AG08395 (cell line): ENCODE data around the gene WDR46.
A peak's percentile ranks its signal among the peaks of the same experiment; 100 is the strongest.

Experiments used
- DNase-seq: peaks from one replicate; pipeline ENCODE4 v3.0.0; 2012; ENCODE audit warnings: mixed read lengths, low spot score

WDR46 gene

DNA sequence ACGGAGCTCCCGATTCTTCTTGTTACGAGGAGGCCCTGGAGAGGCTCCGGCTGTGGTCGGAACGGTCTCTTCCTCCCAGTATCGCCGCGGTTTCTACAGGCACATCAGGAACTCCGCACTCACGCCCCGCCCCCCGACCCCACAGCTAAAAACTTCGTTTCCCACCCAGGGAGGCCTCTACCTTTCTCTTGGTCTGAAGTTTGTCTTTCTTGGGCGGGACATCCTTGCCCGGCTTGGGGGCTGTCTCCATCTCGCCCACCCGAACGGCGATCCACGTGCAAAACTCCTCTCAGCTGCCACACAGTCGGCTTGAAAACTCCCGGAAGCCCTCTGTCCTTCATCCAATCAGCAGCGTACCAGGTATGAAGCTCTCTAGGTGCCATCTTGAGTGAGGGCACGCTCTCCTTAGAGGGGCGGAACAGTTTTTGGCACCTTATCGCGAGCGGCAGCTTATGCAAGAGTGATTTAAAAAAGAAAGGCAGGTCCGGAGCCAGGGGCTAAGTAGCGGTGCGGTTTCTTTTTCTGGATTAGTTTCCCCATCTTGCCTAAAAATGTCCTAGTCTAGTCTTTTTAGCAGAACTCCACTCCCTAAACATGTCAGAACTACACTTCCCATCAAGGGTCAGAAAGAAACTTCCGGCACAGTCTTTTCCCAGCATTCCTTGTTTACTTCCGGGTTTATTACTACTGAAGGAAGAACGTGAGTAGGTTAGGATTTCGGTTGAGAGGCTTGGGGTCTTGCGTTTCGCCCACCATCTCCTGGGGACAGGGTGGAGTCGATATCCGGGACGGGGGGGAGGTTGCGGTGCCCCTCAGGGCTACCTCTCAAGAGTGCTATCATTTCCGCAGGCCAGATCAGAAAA lies at the start of gene WDR46, which contains the start of gene PFDN6:
WDR46 (minus strand) TSS at position 319 of the 863 bp plus-strand sequence; CDS start at position 250, 69 bp downstream.
PFDN6 (plus strand) TSS at position 681 of the 863 bp plus-strand sequence. CDS start 256 bp downstream, outside the sequence.
- DNase-seq = peak; percentile 95

- no peak for DNase-seq
These were observed 47.5 kb upstream of the WDR46 start for GRCh38 chr6:33336495-33336894.

DNA sequence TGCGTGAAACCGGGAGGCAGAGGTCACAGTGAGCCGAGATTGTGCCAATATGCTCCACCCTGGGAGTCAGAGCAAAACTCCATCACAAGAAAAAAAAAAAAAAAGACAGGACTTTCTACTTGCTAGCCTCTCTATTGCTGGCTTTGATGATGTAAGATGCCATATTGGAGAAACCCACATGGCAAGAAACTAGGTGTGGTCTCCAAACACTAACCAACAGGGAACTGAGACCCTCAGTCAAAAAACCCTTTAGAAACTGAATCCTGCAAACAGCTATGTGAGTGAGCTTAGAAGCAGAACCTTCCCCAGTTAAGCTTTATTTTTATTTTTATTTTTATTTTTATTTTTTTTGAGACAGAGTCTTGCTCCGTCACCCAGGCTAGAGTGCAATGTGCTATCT lies 46.9 kb upstream of the WDR46 start:
- DNase-seq = no peak

DNA sequence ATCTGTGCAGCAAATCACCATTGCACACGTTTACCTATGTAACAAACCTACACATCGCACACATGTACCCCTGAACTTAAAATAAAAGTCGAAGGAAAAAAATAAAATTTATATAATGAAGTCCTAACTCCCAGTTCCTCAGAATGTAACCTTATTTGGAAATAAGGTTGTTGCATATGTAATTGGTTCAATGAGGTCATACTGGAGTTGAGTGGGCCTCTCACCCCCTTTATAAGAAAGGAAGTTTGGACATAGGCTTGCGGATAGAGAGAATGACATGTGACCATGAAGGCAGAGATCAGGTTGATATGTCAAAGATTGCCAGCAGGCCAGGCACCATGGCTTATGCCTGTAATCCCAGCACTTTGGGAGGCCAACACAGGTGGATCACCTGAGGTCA lies 44.6 kb upstream of the WDR46 start:
- DNase-seq = no peak

GRCh38 chr6:33330736-33331135 lies 41.7 kb upstream of the WDR46 start:
- DNase-seq = no peak

GRCh38 chr6:33329058-33329457 lies 40.0 kb upstream of the WDR46 start:
- DNase-seq = no peak

DNA sequence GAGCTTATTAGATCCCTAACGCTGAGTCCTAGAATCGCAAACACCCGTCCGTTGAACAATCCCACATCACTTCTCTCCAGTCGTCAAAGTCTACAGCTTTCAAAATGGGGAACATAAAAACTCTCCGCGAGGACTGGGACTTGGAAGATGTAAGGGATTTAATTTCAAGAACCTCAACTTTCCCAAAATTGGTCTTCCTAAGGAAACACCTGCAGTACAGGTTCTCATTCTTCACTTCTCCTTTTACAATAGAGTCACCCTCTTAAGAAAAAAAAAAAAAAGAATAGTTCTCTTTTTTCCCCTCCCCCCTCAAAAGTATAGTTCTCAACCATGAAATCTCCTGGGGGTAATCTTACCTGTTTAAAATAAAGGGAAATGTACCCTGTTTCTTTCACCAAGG lies 35.1 kb upstream of the WDR46 start:
- no peak for DNase-seq

- no peak for DNase-seq
These were observed 34.5 kb upstream of the WDR46 start for GRCh38 chr6:33323623-33323948.

- no peak for DNase-seq
These were observed 32.2 kb upstream of the WDR46 start for GRCh38 chr6:33321227-33321626.

DNA sequence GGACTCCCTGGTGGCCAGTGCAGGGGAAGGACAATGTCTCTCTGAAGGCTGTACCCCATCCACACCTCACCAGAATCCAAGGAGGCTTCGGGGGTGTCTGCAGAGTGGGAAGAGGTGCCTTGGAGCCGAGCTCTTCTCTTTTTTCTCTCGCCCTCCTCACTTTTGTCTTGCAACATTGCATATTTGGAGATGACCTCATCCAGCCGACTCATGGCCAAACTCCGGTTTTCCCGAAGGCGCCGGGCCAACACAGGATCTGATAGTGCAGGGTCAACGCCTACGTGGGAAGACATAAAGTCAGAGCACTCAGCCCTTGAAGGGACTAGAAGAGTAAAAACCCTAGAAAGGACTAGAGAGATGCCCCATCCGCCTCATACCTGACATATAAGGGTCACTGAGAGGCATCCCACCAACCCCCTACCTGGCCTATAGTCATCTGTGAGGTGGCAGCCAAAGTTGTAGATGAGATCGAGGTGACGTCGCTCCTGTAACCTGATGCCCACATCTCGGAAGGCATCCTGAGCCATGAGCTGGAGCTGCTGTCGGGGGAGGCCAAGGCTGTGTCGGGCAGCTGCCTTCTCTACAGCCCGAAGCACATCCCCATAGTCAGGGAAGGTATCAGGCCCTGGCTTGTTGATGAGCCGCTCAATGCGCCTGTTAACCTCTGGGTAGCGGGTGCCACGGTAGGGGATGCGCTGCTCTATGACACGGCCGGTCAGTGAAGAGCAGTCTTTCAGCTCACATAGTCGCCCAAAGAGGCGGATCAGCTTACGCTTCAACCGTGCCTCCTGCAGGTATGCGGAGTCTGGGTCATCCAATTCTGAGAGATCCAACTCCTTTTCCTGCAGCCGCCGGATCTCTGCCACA lies 31.5 kb upstream of the WDR46 start:
- peak; percentile 77 for DNase-seq

DNA sequence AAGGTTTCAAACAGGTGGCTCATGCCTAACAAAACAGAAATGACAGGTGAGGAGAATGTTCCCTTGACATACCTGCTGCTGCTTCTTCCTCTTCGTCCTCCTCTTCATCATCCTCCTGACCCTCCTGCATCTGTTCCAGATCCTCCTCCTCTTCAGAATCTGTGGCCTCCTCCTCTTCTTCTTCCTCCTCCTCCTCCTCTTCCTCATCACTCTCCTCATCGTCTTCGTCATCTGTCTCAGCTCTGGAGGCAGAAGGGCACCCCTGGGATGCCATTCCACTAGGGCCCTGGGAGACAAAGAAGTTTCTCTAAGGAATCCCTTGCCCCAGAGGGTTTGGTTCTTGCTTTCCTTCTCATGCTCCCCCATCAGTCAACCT lies 30.9 kb upstream of the WDR46 start:
- DNase-seq = no peak

GRCh38 chr6:33318426-33319073 lies 29.5 kb upstream of the WDR46 start:
- DNase-seq = no peak

DNA sequence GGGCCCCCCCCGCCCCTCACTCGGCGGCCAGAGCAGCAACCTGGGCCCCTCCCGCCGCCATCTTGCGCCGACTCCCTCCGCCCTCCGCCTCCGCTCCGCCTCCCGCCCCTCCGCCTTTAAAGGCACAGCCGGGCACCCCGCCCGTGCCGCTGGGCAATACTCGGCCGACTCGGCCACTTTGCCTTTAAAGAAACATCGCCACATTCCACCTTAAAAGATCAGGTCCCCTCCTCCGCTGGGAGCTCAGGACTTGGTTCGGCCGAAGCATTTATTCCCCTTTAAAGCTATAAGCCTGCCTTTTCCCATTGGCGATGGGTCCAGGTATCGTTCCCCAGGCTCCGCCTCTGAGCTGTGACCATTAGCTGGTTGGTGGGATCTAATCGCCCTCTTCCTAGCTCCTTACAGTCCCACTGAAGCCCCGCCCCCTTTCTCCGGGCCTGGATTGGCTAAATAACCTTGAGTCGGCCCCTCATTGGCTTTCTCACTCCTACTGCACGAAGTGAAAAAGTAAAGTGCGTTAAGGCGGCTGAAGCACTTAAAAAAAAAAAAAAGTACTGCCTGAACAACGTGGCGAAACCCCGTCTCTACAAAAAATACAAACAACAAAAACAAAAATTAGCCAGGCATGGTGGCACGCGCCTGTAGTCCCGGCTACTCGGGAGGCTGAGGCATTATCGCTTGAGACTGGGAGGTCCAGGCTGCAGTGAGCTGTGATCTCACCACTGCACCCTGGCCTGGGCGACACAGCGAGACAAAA lies 28.8 kb upstream of the WDR46 start, which contains the start of gene ZBTB22:
ZBTB22 (minus strand) TSS at position 76 of the 757 bp plus-strand sequence. CDS start 828 bp downstream, outside the sequence.
- DNase-seq = peak; percentile 94

DNA sequence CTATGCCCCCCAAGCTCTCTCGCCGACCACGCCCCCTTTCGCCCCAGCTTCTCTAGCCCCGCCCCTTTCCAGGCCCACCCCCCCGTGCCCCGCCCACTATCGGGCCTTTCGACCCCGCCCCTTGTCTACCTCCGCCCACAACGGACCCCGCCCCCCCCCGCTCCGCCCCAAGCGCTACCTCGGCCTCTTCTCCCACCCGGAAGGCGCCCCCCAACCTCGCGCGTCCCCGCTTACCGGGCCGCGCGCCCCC lies 28.3 kb upstream of the WDR46 start:
- peak; percentile 86 for DNase-seq

DNA sequence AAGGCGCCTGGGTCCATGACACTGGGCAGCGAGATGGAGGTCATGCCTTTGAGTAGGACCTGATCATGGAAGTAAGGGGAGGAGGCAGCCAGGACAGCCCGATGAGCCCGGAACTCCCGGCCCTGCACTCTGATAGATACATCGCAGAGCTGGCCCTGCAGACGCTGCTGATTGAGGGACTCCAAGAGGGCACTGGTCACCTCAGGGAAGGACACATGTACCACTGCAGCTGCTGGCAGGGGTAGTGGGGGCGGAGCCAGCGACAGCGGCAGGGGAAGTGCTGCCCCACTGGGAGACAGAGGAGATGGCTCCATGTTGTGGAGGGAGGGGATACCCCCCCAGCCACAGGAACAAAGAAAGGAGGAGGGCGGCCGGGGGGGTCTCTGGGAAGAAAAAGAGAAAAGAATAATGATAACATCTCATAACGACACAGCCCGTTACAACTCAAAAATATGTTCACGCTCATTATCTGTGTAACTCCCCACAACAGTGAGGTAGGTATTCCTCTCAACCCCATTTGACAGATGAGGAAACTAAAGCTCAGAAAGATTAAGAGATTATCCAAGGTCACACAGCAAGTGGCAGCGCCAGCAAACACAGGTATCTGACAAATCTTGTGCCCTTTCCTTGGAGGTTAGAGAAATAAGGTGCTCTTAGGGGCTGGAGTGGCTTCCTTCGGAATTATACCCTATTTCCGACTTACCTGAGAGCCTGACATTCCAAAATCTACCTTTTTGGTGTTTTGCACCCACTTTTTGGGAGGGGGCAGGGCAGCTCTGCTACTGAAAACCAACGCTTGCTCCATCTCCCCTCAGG lies 27.8 kb upstream of the WDR46 start:
- DNase-seq = no peak

DNA sequence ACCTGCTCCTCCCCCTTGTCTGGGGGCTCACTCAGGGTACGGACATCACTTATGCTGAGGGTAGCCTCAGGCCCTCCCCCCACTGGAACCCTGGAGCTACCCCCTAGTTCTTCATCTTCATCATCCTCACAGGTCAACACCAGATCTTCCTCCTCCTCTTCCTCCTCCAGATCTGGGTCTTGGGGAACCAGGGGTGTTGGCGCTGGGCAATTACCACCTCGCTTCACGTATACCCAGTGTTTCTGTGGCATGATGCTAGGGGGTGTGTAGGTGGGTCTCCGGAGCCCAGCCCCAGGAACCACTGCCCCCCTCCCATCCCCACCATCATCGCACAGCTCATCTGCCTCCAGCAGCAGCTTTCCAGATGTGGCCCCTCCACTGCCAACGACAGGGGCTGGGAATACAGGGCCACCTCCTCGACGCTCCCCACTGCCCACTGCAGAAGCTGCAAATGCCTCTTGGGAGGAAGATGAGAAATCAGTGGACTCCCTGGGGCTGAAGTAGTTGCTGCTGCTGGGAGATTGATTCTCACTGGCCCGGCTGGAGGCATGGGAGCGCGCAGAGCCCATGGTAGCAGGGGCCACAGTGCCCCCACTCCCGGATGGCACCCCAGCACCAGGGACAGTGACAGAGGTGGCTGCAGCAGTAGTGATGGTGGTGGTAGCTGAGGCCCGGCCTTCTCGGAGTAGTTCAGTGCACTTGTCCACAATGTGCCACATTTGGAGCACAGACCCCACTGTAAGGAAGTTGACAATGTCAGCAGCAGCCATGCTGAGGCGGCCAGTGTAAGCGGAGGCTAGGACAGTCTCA lies 27.0 kb upstream of the WDR46 start:
- no peak for DNase-seq

DNA sequence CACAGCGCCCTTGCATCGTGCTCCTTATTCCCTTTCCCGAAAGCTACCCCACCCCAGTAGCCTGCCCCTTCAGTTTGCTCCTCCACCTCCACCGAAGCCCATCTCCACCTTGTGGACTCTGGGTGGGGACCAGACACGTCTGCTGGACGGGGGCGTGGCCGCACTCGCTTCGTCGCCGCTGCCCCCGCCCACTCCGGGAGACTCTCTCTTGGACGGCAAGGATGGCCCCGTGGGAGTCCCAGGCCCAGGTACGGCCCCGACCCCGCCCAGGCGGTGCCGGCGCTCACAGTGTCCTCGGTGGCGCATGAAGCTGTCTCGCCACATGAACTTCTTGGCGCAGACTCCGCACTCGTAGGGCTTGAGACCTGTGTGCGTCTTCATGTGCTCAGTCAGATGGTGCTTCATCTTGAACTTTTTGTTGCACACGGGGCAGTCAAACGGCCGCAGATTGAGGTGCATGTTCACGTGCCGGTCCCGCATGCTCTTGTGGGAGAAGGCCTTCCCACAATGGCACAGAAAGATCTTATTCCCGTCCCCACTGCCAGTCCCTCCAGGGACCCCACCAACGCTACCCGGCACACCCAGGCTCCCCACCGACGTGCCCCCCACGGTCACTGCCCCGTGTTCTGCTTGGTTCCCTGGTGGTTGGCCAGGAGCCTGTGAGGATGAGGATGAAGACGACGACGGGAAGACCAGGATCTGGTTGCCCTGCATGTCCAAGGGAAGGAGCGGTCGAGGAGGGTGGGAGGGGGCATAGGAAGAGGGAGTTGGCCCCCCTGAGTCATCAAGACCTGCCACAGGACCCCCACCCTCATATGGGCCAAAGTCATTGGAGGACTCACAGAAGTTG lies 26.1 kb upstream of the WDR46 start:
- no peak for DNase-seq

- peak; percentile 62 for DNase-seq
These were observed 25.5 kb upstream of the WDR46 start for GRCh38 chr6:33314515-33314942.
